Measurements from ENCODE around the gene STRN.
"Not testable (repeated sequence)": the region's sequence is repeated elsewhere in the genome, so short reads cannot be mapped to it uniquely, and the experiment has no call there.

The STRN gene

DNA sequence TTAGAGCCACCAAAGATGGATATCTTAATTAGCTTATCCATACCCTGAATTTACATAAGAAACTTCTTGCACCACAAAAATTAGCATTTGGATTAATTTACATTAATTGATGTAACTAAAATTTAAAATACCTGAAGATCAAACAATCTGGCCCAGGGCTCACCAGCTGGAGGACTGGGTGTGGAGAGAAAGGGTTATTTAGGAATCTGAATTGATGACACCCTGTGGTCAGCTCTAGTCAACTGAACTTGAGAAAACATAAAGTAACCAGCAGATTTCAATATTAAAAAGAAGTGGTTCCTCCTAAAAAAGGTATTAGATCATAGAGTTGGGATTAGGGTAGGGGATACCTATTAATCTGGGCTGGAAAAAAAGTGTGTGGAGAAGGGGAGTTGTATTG is 122.5 kb downstream of the STRN start:
- DNase-seq (ENCODE audit: low spot score): no peak
- TF ChIP-seq, protein P1, sequence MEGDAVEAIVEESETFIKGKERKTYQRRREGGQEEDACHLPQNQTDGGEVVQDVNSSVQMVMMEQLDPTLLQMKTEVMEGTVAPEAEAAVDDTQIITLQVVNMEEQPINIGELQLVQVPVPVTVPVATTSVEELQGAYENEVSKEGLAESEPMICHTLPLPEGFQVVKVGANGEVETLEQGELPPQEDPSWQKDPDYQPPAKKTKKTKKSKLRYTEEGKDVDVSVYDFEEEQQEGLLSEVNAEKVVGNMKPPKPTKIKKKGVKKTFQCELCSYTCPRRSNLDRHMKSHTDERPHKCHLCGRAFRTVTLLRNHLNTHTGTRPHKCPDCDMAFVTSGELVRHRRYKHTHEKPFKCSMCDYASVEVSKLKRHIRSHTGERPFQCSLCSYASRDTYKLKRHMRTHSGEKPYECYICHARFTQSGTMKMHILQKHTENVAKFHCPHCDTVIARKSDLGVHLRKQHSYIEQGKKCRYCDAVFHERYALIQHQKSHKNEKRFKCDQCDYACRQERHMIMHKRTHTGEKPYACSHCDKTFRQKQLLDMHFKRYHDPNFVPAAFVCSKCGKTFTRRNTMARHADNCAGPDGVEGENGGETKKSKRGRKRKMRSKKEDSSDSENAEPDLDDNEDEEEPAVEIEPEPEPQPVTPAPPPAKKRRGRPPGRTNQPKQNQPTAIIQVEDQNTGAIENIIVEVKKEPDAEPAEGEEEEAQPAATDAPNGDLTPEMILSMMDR (IDR thresholded peaks at IDR 0.05; ENCODE audit: extremely low read depth, missing control alignments): no peak

DNA sequence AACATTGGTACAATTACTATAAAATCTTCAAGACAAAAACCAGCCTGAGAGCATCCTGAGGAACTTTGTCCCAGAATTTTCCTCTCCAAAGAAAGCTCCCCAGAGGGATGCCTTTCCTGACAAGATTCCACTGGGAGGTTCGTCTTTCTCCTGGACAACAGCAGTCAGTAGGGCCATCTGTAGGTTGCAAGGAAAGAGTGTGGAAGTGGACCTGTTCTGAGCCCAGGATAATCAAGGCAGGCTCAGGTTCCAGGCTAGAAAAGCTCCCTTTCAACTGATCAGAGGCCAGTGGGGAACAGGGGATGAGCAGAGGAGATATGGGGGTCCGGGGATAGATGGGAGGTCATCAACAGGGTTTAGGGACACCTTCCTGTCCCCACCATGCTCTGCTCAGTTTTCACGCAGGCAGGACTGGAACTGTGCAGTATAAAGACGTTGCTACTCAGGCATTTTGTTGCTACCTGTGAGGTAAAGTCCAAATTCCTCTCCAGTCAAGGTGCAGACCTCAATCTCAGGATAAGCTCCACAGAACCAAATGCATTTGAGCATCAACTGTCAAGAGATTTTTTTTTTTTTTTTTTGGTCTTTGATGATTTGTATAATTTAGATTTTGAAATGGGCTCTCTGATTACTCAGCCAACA is 126.2 kb downstream of the STRN start:
- TF ChIP-seq, protein P1 (IDR thresholded peaks at IDR 0.05; ENCODE audit: extremely low read depth, missing control alignments): no peak
- no peak for DNase-seq (ENCODE audit: low spot score)

DNA sequence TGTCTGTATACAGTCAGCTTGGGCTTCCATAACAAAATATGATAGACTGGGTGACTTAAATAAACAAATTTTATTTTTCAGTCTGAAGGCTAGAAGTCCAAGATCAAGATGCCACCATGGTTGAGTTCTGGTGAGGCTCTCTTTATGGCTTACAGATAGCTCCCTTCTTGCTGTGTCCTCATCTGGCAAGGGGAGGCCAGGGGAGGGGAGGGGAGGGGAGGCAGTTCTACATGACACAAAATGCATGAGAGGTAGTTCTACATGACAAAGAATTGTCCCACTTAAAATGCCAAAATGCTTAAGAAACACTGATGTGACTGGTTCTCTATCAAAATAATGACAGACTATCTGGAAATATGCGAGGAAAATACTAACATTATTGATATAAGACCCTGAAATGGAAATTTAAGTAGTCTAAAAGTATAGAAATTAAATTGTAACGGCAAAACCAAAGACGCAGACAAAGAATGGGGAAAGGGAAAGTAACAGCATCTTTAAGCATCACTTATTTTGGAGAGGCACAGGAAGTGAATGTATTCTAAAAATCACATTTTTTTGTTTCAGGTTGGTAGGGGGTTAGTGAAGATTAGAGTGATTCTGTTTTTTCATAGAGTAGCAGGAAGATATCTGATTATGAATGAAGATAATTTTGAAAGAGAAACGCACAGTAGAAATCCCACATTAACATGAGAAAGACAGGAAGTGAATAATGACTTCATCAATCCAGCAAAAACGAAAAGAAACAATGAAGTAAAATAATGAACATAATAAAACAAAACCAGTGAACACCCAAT is 131.4 kb downstream of the STRN start:
- TF ChIP-seq, protein P1 (IDR thresholded peaks at IDR 0.05; ENCODE audit: extremely low read depth, missing control alignments): no peak
- no peak for DNase-seq (ENCODE audit: low spot score)

DNA sequence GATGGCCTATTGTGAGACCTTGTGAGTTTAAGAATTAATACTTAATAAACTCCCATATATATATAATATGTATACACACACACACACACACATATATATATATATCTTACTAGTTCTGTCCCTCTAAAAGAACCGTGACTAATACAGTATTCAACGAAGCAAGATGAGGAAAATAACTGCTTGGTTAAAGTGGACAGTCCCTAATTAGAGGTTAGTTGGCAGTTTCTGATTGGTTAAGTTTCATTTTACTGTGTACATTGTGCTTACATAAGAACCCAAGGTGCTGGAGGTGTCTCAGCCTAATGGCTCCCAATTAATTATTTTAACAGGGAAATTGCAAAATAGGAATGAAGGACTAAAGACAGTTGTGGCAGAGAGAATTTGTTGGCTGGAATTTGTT is 132.1 kb downstream of the STRN start:
- DNase-seq (ENCODE audit: low spot score): no peak
- TF ChIP-seq, protein P1 (IDR thresholded peaks at IDR 0.05; ENCODE audit: extremely low read depth, missing control alignments): no peak

DNA sequence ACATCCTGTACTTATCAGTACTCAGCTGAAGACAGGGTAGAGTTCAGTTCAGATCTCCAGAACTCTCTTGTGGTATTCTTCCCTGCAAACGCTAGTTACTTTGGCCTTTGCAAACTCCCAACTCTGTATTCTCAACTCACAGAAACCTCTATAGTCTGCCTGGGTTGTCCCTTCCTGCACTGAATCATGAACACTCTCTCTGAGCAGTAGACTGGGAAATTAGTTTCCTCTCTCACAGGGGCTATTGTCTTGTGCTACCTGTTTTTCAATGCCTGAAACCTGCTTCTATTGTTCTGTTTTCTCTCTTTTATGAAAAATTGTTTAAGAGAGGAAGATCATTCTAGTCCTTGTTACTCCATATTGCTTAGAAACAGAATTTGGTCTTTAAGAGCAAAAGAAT is 135.2 kb downstream of the STRN start:
- DNase-seq (ENCODE audit: low spot score): no peak
- TF ChIP-seq, protein P1 (IDR thresholded peaks at IDR 0.05; ENCODE audit: extremely low read depth, missing control alignments): no peak

DNA sequence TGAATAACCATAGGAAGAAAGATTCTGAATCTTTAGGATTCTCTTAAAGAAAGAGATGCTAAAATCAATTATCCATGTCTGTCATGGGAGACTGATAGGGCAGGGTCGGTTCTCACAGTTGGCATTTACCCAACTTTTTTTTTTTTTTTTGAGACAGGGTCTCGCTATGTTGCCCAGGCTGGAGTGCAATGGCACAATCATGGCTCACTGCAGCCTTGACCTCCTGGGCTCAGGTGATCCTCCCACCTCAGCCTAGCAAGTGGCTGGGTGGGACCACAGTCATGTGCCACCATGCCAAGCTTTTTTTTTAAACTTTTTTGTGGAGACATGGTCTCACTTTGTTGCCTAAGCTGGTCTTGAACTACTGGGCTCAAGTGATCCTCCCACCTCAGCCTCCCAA is 141.7 kb downstream of the STRN start:
- not testable (repeated sequence) for DNase-seq (ENCODE audit: low spot score)

DNA sequence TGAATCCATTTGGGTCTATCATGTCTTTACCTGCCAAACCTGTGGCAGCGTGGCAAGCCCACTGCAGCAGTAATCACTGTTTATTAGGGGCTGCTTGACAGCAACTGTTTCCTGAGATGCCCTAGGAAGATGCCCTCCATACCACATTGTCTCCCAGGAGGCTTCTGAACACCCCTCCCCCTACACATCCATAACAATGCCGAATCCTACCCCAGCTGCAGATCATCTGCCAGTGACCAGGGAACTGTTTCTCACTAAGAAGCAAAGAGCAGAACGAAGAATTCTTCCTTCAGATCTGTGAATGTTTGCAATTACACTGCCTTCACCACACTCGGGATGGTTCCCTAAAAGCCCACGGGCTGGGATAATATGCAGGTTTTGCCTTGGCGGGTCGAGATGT is 142.1 kb downstream of the STRN start:
- TF ChIP-seq, protein P1 (IDR thresholded peaks at IDR 0.05; ENCODE audit: extremely low read depth, missing control alignments): no peak
- DNase-seq (ENCODE audit: low spot score): no peak

DNA sequence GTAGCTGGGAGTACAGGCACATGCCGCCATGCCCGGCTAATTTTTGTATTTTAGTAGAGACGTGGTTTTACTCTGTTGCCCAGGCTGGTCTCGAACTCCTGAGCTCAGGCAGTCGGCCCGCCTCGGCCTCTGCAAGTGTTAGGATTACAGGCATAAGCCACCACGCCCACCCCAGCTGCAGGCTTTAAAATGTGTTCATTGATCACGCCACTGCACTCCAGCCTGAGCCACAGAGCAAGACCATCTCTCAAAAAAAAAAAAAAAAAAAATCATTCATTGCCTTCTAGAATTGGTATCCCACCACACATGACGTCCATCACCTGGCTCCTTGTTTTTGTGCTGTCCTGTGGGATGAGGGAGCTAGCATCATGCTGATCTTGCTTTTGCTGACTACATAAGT is 142.5 kb downstream of the STRN start:
- TF ChIP-seq, protein P1 (IDR thresholded peaks at IDR 0.05; ENCODE audit: extremely low read depth, missing control alignments): no peak

More for the DNA sequence above, 142.5 kb downstream of the STRN start:
- no peak for DNase-seq (ENCODE audit: low spot score)
